Mesothelial cell of epicardium (in vitro differentiated cells): ENCODE measurements around the gene AP5Z1. TPM values are rescaled to one million over a fixed set of nuclear protein-coding genes. Genes with fewer than 3 reads are reported as not detected.

ENCODE experiments used
- DNase-seq, 2 experiments: peaks; one replicate each; pipeline ENCODE4 v3.0.0; 2021; ENCODE audit warnings: low spot score in 2 of 2; ENCODE audit not compliant: unreplicated experiment in 2 of 2
- H3K27ac Mint-ChIP-seq: 2 replicates; pipeline ENCODE4 v1.8.0; 2021; ENCODE audit warnings: mixed read lengths
- H3K27me3 Mint-ChIP-seq: 2 replicates; pipeline ENCODE4 v1.8.0; 2021; ENCODE audit warnings: low read depth, mixed read lengths
- H3K36me3 Mint-ChIP-seq: 2 replicates; pipeline ENCODE4 v1.8.0; 2021; ENCODE audit warnings: mixed read lengths
- H3K4me1 Mint-ChIP-seq: 2 replicates; pipeline ENCODE4 v1.8.0; 2021; ENCODE audit warnings: mixed read lengths
- H3K4me3 Mint-ChIP-seq: 2 replicates; pipeline ENCODE4 v1.8.0; 2021; ENCODE audit warnings: mild to moderate bottlenecking, moderate library complexity, mixed read lengths
- H3K9me3 Mint-ChIP-seq: 2 replicates; pipeline ENCODE4 v1.8.0; 2021; ENCODE audit warnings: mixed read lengths
- total RNA-seq: library from RNA; stranded (reverse); gene quantifications from 3 replicates; pipeline ENCODE4 v1.2.1, GENCODE V29; 2021
- TF ChIP-seq, protein P1 (sequence below): fragments of 200-600 bp; sonication (generic); IDR thresholded peaks from one replicate; pipeline ENCODE4 v1.5.0; 2021; ENCODE audit warnings: antibody characterized with exemption; ENCODE audit not compliant: unreplicated experiment

The AP5Z1 gene
- total RNA-seq, 1 donor from 2014 or later: 36.2 TPM

GRCh38 chr7:4747746-4748145, 27.7 kb upstream of the AP5Z1 start:
- Mint-ChIP-seq H3K27ac (peak overlapping the region; percentile 74), H3K4me3 (no peak overlapping the region)

DNA sequence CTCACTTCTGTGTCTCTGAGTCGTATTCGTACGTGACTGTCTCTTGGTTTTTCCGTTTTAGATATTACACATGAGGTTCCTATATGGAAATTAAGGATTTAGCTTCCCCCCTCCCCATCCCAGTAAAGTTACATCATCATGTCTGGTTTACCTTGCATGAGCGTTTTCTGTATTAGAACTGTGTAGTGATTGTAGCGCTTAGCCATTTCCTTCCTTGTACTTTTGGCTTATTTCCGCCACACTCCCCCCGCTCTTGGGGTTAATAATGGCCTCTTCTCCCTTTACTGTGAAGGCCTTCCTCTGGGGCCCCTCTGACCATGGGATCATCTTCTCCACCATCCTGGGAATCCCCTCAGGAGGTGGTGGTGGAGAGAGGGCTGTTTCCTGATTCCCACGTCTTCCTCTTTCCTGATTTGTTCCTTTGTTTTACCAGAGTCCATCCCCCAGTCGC, 27.2 kb upstream of the AP5Z1 start:
- TF ChIP-seq, protein P1, sequence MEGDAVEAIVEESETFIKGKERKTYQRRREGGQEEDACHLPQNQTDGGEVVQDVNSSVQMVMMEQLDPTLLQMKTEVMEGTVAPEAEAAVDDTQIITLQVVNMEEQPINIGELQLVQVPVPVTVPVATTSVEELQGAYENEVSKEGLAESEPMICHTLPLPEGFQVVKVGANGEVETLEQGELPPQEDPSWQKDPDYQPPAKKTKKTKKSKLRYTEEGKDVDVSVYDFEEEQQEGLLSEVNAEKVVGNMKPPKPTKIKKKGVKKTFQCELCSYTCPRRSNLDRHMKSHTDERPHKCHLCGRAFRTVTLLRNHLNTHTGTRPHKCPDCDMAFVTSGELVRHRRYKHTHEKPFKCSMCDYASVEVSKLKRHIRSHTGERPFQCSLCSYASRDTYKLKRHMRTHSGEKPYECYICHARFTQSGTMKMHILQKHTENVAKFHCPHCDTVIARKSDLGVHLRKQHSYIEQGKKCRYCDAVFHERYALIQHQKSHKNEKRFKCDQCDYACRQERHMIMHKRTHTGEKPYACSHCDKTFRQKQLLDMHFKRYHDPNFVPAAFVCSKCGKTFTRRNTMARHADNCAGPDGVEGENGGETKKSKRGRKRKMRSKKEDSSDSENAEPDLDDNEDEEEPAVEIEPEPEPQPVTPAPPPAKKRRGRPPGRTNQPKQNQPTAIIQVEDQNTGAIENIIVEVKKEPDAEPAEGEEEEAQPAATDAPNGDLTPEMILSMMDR: no peak
- peak overlapping the region; percentile 74 for H3K27ac Mint-ChIP-seq
- peaks cover 20% of the 10 kb centered on the region for H3K36me3 Mint-ChIP-seq
- H3K4me3 Mint-ChIP-seq: no peak overlapping the region
- no peaks in the 10 kb centered on the region for H3K9me3 Mint-ChIP-seq
- H3K4me1 Mint-ChIP-seq: peaks cover 40% of the 10 kb centered on the region
- no peaks in the 10 kb centered on the region for H3K27me3 Mint-ChIP-seq
- no peak for DNase-seq

More at GRCh38 chr7:4747746-4748145, 27.7 kb upstream of the AP5Z1 start:
- TF ChIP-seq, protein P1: no peak
- Mint-ChIP-seq H3K27me3 (no peaks in the 10 kb centered on the region), H3K36me3 (peaks cover 22% of the 10 kb centered on the region), H3K9me3 (no peaks in the 10 kb centered on the region), H3K4me1 (peaks cover 41% of the 10 kb centered on the region)
- DNase-seq: no peak

DNA sequence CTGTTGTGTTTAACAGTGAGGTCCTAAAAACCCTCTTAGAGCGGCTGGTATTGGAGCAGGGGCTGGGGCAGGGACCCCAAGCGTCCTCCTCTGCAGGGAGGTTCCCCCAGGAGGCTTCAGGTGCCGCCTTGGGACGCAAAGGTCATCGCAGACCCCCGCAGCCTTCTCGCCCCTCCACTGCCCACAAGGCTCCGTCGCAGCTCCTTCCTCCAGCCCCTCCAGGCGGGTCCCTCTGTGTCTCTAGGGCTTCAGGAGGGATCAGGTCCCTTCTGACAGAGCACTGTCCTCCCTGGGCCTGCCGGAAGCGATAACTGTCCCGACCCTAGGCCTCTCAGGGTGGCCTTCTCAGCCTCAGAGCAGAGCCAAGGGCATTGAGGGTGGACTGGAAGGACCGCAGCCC, 26.1 kb upstream of the AP5Z1 start:
- Mint-ChIP-seq H3K27me3 (no peaks in the 10 kb centered on the region), H3K36me3 (peaks cover 19% of the 10 kb centered on the region)
- TF ChIP-seq, protein P1: no peak

DNA sequence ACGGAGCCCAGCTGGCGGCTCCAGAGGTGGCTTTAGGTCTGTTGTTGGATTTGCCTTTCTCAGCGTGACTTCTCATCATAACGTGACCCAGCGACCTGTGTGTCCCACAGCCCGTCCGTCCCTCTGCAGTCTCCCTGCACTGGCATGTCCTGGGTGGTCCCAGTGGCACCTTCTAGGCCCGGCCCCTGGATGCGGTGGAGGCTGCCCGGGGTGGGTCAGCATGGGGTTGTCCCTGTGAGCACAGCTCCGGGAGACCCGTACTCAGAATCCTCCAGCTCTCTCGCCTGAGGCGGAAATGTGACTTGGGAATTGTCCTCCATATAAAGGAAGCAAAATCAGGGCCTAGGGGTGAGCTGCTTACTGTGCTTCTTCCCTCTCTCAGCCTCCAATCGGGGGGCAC, 25.6 kb upstream of the AP5Z1 start:
- Mint-ChIP-seq H3K36me3 (peaks cover 20% of the 10 kb centered on the region), H3K4me3 (no peak overlapping the region), H3K27ac (no peak overlapping the region), H3K27me3 (no peaks in the 10 kb centered on the region), H3K4me1 (peaks cover 25% of the 10 kb centered on the region), H3K9me3 (no peaks in the 10 kb centered on the region)
- TF ChIP-seq, protein P1: no peak
- no peak for DNase-seq

More for the DNA sequence above, 26.1 kb upstream of the AP5Z1 start:
- DNase-seq: no peak
- Mint-ChIP-seq H3K4me3 (no peak overlapping the region), H3K9me3 (no peaks in the 10 kb centered on the region), H3K4me1 (peaks cover 29% of the 10 kb centered on the region), H3K27ac (peak overlapping the region; percentile 79)

- no peaks in the 10 kb centered on the region for H3K9me3 Mint-ChIP-seq
- TF ChIP-seq, protein P1: no peak
- H3K27ac Mint-ChIP-seq: no peak overlapping the region
- no peaks in the 10 kb centered on the region for H3K27me3 Mint-ChIP-seq
- H3K36me3 Mint-ChIP-seq: peaks cover 23% of the 10 kb centered on the region
- H3K4me3 Mint-ChIP-seq: no peak overlapping the region
- no peak for DNase-seq
- H3K4me1 Mint-ChIP-seq: peaks cover 11% of the 10 kb centered on the region
Observed at GRCh38 chr7:4751398-4751947, 23.9 kb upstream of the AP5Z1 start.
